ENCODE measurements around the gene ANO3. TPM values are rescaled to one million over a fixed set of nuclear protein-coding genes. Genes with fewer than 3 reads are reported as not detected.

The ANO3 gene
- total and polyA plus RNA-seq, 2 donors (not counting 3 experiments of a cell fraction or from before 2014, with no cell fraction given) = not detected

GRCh38 chr11:26622181-26622580, 290.3 kb downstream of the ANO3 start:
- TF ChIP-seq MYC (IDR thresholded peaks at IDR 0.05; ENCODE audit: low read depth, low read length) = no peak
- no peak for TF ChIP-seq POLR2A (IDR thresholded peaks at IDR 0.05; ENCODE audit: low read depth, low read length)
- no peak for TF ChIP-seq JUN (IDR thresholded peaks at IDR 0.05; ENCODE audit: borderline replicate concordance, insufficient read depth, insufficient read length, low read depth)
- TF ChIP-seq EZH2 (IDR thresholded peaks at IDR 0.05; ENCODE audit: borderline replicate concordance, low read depth, low read length, severe bottlenecking) = no peak
- TF ChIP-seq POLR2AphosphoS5 (IDR thresholded peaks at IDR 0.05; ENCODE audit: insufficient read depth, low read depth, low read length) = no peak
- no peak for TF ChIP-seq FOS (IDR thresholded peaks at IDR 0.05; ENCODE audit: borderline replicate concordance, insufficient read depth, low read length)
- TF ChIP-seq MAX (IDR thresholded peaks at IDR 0.05; ENCODE audit: insufficient read depth, insufficient read length) = no peak
- no peak for TF ChIP-seq GATA2 (IDR thresholded peaks at IDR 0.05; ENCODE audit: insufficient read depth, insufficient read length, low read depth, low read length)
- TF ChIP-seq, protein P1, sequence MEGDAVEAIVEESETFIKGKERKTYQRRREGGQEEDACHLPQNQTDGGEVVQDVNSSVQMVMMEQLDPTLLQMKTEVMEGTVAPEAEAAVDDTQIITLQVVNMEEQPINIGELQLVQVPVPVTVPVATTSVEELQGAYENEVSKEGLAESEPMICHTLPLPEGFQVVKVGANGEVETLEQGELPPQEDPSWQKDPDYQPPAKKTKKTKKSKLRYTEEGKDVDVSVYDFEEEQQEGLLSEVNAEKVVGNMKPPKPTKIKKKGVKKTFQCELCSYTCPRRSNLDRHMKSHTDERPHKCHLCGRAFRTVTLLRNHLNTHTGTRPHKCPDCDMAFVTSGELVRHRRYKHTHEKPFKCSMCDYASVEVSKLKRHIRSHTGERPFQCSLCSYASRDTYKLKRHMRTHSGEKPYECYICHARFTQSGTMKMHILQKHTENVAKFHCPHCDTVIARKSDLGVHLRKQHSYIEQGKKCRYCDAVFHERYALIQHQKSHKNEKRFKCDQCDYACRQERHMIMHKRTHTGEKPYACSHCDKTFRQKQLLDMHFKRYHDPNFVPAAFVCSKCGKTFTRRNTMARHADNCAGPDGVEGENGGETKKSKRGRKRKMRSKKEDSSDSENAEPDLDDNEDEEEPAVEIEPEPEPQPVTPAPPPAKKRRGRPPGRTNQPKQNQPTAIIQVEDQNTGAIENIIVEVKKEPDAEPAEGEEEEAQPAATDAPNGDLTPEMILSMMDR (IDR thresholded peaks at IDR 0.05; ENCODE audit: extremely low read depth in 1 of 2, insufficient read depth in 1 of 2, low read depth in 1 of 2, low read length in 2 of 2) = no peak
- dilution Hi-C loops (cut with MboI; ENCODE audit: extremely low pct_ligation_motif_present, low sequenced_read_pairs) = no loop called here
- Histone ChIP-seq H3K27ac (ENCODE audit: insufficient read depth, low read depth, low read length) (no peak overlapping the region), H3K9me1 (replicated peaks; ENCODE audit: control insufficient read depth, extremely low read depth, insufficient read depth, low read length) (no peaks in the 10 kb centered on the region), H3K4me2 (ENCODE audit: insufficient read depth, low read length) (no peak overlapping the region), H2AFZ (ENCODE audit: low read depth, low read length) (no peak overlapping the region), H3K9me3 (replicated peaks; ENCODE audit: control insufficient read depth, insufficient read depth, low read length) (no peaks in the 10 kb centered on the region), H3K4me1 (ENCODE audit: control insufficient read depth, extremely low read depth, insufficient read depth, low read length) (no peaks in the 10 kb centered on the region), H3K4me3 (replicated peaks in 1 of 3; ENCODE audit: insufficient read depth in 1 of 3, low read depth in 1 of 3, low read length in 3 of 3) (no peak overlapping the region), H4K20me1 (replicated peaks; ENCODE audit: control insufficient read depth, extremely low read depth, insufficient read depth, low read length) (no peaks in the 10 kb centered on the region), H3K27me3 (ENCODE audit: control insufficient read depth in 2 of 2, insufficient read depth in 2 of 2, low read length in 2 of 2) (no peaks in the 10 kb centered on the region), H3K79me2 (ENCODE audit: control insufficient read depth, insufficient read depth, low read length) (no peaks in the 10 kb centered on the region), H3K9ac (replicated peaks; ENCODE audit: extremely low read depth, insufficient read depth, low read length) (no peak overlapping the region), H3K36me3 (ENCODE audit: control insufficient read depth in 2 of 2, extremely low read depth in 1 of 2, insufficient read depth in 2 of 2, low read length in 2 of 2) (no peaks in the 10 kb centered on the region)
- FAIRE-seq (no peak), DNase-seq (ENCODE audit: low read depth, low spot score) (no peak)
- intact Hi-C loops (cut with micrococcal nuclease) = no loop called here
- ChIA-PET CTCF (no interaction called here), POLR2A (no interaction called here)
- no TSS peak for BruUV-seq (replicated peaks)

Measured in endothelial cell of umbilical vein (primary cell).